Neural progenitor cell (in vitro differentiated cells): ENCODE measurements around the gene CAMSAP1.

ENCODE experiments used
- CTCF ChIP-seq: fragments of 200-600 bp; sonication (generic); IDR thresholded peaks from 2 replicates; pipeline ENCODE4 v1.5.1; 2017; ENCODE audit warnings: antibody characterized with exemption, mild to moderate bottlenecking
- EZH2 ChIP-seq: fragments of 200-600 bp; sonication (generic); IDR thresholded peaks from 2 replicates; pipeline ENCODE4 v1.6.1; 2017; ENCODE audit warnings: antibody characterized with exemption, mild to moderate bottlenecking, moderate library complexity

- TF ChIP-seq CTCF (no peak), EZH2 (no peak)
These were observed 117.5 kb downstream of the CAMSAP1 start for GRCh38 chr9:135789838-135790291.
